ENCODE data around the gene KIAA1328. TPM values are rescaled to one million over a fixed set of nuclear protein-coding genes. Genes with fewer than 3 reads are reported as not detected.

Gene KIAA1328
- total RNA-seq (7.2 and 12.5 TPM in 2 replicates), polyA plus RNA-seq (3.3 and 6.8 TPM in 2 replicates)

GRCh38 chr18:36828630-36829361 lies at the start of gene KIAA1328, which contains the start of gene TPGS2:
KIAA1328 (plus strand) TSS chr18:36829127; CDS start chr18:36829139, 12 bp downstream.
TPGS2 (minus strand) TSS chr18:36829002; CDS start chr18:36828767, 235 bp downstream.
- Histone ChIP-seq H3K27me3 (no peaks in the 10 kb centered on the region), H3K4me2 (peak within 1 kb of the TSS; percentile 93), H3K9me2 (replicated peaks; ENCODE audit: insufficient read depth) (no peaks in the 10 kb centered on the region), H3K4me3 (peak within 1 kb of the TSS; percentile 84), H4K20me1 (ENCODE audit: insufficient read depth, poor library complexity, severe bottlenecking) (no peaks in the 10 kb centered on the region), H2AFZ (peak within 1 kb of the TSS; percentile 91), H3K4me1 (ENCODE audit: insufficient read depth) (peaks cover 15% of the 10 kb centered on the region), H3K9me3 (ENCODE audit: low read depth) (no peaks in the 10 kb centered on the region), H3K36me3 (replicated peaks; ENCODE audit: insufficient read depth, low read depth) (no peaks in the 10 kb centered on the region), H3K79me2 (peaks cover 44% of the 10 kb centered on the region), H3K27ac (peak within 1 kb of the TSS; percentile 88)
- 1% methylated on average over 70 of the region's 83 CpGs for WGBS (ENCODE audit: low lambda C conversion rate, missing lambda C conversion rate)
- TF ChIP-seq, protein P1, sequence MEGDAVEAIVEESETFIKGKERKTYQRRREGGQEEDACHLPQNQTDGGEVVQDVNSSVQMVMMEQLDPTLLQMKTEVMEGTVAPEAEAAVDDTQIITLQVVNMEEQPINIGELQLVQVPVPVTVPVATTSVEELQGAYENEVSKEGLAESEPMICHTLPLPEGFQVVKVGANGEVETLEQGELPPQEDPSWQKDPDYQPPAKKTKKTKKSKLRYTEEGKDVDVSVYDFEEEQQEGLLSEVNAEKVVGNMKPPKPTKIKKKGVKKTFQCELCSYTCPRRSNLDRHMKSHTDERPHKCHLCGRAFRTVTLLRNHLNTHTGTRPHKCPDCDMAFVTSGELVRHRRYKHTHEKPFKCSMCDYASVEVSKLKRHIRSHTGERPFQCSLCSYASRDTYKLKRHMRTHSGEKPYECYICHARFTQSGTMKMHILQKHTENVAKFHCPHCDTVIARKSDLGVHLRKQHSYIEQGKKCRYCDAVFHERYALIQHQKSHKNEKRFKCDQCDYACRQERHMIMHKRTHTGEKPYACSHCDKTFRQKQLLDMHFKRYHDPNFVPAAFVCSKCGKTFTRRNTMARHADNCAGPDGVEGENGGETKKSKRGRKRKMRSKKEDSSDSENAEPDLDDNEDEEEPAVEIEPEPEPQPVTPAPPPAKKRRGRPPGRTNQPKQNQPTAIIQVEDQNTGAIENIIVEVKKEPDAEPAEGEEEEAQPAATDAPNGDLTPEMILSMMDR (IDR thresholded peaks at IDR 0.05; ENCODE audit: poor library complexity) = peak; percentile 54
- TF ChIP-seq EZH2phosphoT487 (IDR thresholded peaks at IDR 0.05; ENCODE audit: low read depth, severe bottlenecking, unreplicated experiment) = no peak
- TF ChIP-seq EZH2 (IDR thresholded peaks at IDR 0.05; ENCODE audit: borderline replicate concordance) = no peak
- peak; percentile 95 for DNase-seq (ENCODE audit: low spot score)

DNA sequence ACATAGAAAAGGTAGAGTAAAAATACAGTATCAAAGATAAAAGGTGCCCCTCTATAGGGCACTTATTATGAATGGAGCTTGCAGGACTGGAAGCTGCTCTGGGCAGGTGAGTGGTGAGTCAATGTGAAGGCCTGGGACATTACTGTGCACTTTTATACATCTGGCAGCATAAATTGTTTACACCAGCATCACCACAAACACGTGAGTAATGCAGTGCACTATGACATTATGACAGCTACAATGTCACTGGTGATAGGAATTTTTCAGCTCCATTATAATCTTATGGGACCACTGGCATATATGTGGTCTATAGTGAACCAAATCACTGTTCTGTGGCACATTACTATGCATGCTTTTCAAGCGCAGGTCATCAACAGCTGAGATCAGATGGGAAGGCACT lies 48.2 kb upstream of the KIAA1328 start:
- no peak overlapping the region for H2AFZ ChIP-seq
- H3K36me3 ChIP-seq (replicated peaks; ENCODE audit: insufficient read depth, low read depth) = no peaks in the 10 kb centered on the region
- H3K9me3 ChIP-seq (ENCODE audit: low read depth) = no peaks in the 10 kb centered on the region
- no peaks in the 10 kb centered on the region for H3K4me1 ChIP-seq (ENCODE audit: insufficient read depth)
- TF ChIP-seq EZH2 (IDR thresholded peaks at IDR 0.05; ENCODE audit: borderline replicate concordance) = no peak
- TF ChIP-seq, protein P1 (IDR thresholded peaks at IDR 0.05; ENCODE audit: poor library complexity) = no peak
- TF ChIP-seq EZH2phosphoT487 (IDR thresholded peaks at IDR 0.05; ENCODE audit: low read depth, severe bottlenecking, unreplicated experiment) = no peak
- no peaks in the 10 kb centered on the region for H4K20me1 ChIP-seq (ENCODE audit: insufficient read depth, poor library complexity, severe bottlenecking)
- H3K79me2 ChIP-seq = no peaks in the 10 kb centered on the region
- H3K27ac ChIP-seq = no peak overlapping the region
- 85% methylated on average over 2 of the region's 2 CpGs for WGBS (ENCODE audit: low lambda C conversion rate, missing lambda C conversion rate)
- H3K27me3 ChIP-seq = no peaks in the 10 kb centered on the region
- H3K4me2 ChIP-seq = no peak overlapping the region
- H3K9me2 ChIP-seq (replicated peaks; ENCODE audit: insufficient read depth) = no peaks in the 10 kb centered on the region
- no peak overlapping the region for H3K4me3 ChIP-seq
- no peak for DNase-seq (ENCODE audit: low spot score)

GRCh38 chr18:36782710-36783109 lies 46.2 kb upstream of the KIAA1328 start:
- Histone ChIP-seq H3K79me2 (no peaks in the 10 kb centered on the region), H3K4me2 (no peak overlapping the region), H3K4me3 (no peak overlapping the region), H3K36me3 (replicated peaks; ENCODE audit: insufficient read depth, low read depth) (no peaks in the 10 kb centered on the region), H4K20me1 (ENCODE audit: insufficient read depth, poor library complexity, severe bottlenecking) (no peaks in the 10 kb centered on the region), H3K9me2 (replicated peaks; ENCODE audit: insufficient read depth) (no peaks in the 10 kb centered on the region), H3K27me3 (no peaks in the 10 kb centered on the region), H3K27ac (no peak overlapping the region), H2AFZ (no peak overlapping the region), H3K9me3 (ENCODE audit: low read depth) (no peaks in the 10 kb centered on the region), H3K4me1 (ENCODE audit: insufficient read depth) (no peaks in the 10 kb centered on the region)
- DNase-seq (ENCODE audit: low spot score) = no peak
- WGBS (ENCODE audit: low lambda C conversion rate, missing lambda C conversion rate) = 96% methylated on average over 9 of the region's 9 CpGs
- TF ChIP-seq EZH2 (IDR thresholded peaks at IDR 0.05; ENCODE audit: borderline replicate concordance) (no peak), EZH2phosphoT487 (IDR thresholded peaks at IDR 0.05; ENCODE audit: low read depth, severe bottlenecking, unreplicated experiment) (no peak)
- TF ChIP-seq, protein P1 (IDR thresholded peaks at IDR 0.05; ENCODE audit: poor library complexity) = no peak
